CD4-positive, alpha-beta T cell treated with Interleukin-17A for 4 hours (primary cell): ENCODE measurements around the gene RHOD.
A peak's percentile ranks its signal among the peaks of the same experiment; 100 is the strongest.

Experiments used
- DNase-seq: peaks from one replicate; pipeline ENCODE4 v3.0.0-alpha.2; 2020; ENCODE audit warnings: mixed read lengths

The RHOD gene

GRCh38 chr11:67117672-67118180, 61.1 kb downstream of the RHOD start:
- peak; percentile 57 for DNase-seq

GRCh38 chr11:67118181-67118766, 61.6 kb downstream of the RHOD start:
- peak; percentile 70 for DNase-seq

GRCh38 chr11:67118801-67119584, 62.3 kb downstream of the RHOD start, which contains the start of gene KDM2A:
TSS of gene KDM2A (plus strand) at chr11:67119263. CDS start at chr11:67121317, 2,054 bp downstream.
- DNase-seq: peak; percentile 100

- DNase-seq: peak; percentile 41
Measured at GRCh38 chr11:67119585-67120391, 63.1 kb downstream of the RHOD start.

GRCh38 chr11:67120456-67120855, 63.8 kb downstream of the RHOD start:
- no peak for DNase-seq

- DNase-seq: no peak
Measured at GRCh38 chr11:67120881-67121710, 64.4 kb downstream of the RHOD start.
